ENCODE data around the gene IGSF1. TPM values are rescaled to one million over a fixed set of nuclear protein-coding genes. Genes with fewer than 3 reads are reported as not detected.

IGSF1 gene
- total RNA-seq, 1 donor from 2014 or later = 3.1 TPM

- no peaks in the 10 kb centered on the region for H3K27me3 Mint-ChIP-seq (ENCODE audit: unreplicated experiment)
- no peak for TF ChIP-seq CTCF (IDR thresholded peaks at IDR 0.05)
- H3K36me3 Mint-ChIP-seq (ENCODE audit: unreplicated experiment) = no peaks in the 10 kb centered on the region
- H3K9me3 Mint-ChIP-seq (ENCODE audit: unreplicated experiment) = peaks cover 5% of the 10 kb centered on the region
- no peak overlapping the region for H3K27ac Mint-ChIP-seq (ENCODE audit: unreplicated experiment)
- DNase-seq (ENCODE audit: extremely low spot score, unreplicated experiment) = no peak
- no peak overlapping the region for H3K4me3 Mint-ChIP-seq (ENCODE audit: unreplicated experiment)
- H3K4me1 Mint-ChIP-seq (ENCODE audit: unreplicated experiment) = no peaks in the 10 kb centered on the region
Measured at GRCh38 chrX:131322651-131323050, 33.5 kb upstream of the IGSF1 start.

- Mint-ChIP-seq H3K27ac (ENCODE audit: unreplicated experiment) (no peak overlapping the region), H3K4me3 (ENCODE audit: unreplicated experiment) (no peak overlapping the region), H3K36me3 (ENCODE audit: unreplicated experiment) (peaks cover 2% of the 10 kb centered on the region), H3K9me3 (ENCODE audit: unreplicated experiment) (no peaks in the 10 kb centered on the region), H3K27me3 (ENCODE audit: unreplicated experiment) (no peaks in the 10 kb centered on the region), H3K4me1 (ENCODE audit: unreplicated experiment) (peaks cover 5% of the 10 kb centered on the region)
- TF ChIP-seq CTCF (IDR thresholded peaks at IDR 0.05) = no peak
- no peak for DNase-seq (ENCODE audit: extremely low spot score, unreplicated experiment)
Measured at GRCh38 chrX:131317326-131317725, 28.2 kb upstream of the IGSF1 start.

- no peak overlapping the region for H3K27ac Mint-ChIP-seq (ENCODE audit: unreplicated experiment)
- DNase-seq (ENCODE audit: extremely low spot score, unreplicated experiment) = no peak
- peaks cover 2% of the 10 kb centered on the region for H3K36me3 Mint-ChIP-seq (ENCODE audit: unreplicated experiment)
- no peak overlapping the region for H3K4me3 Mint-ChIP-seq (ENCODE audit: unreplicated experiment)
- no peaks in the 10 kb centered on the region for H3K9me3 Mint-ChIP-seq (ENCODE audit: unreplicated experiment)
- no peaks in the 10 kb centered on the region for H3K27me3 Mint-ChIP-seq (ENCODE audit: unreplicated experiment)
- no peak for TF ChIP-seq CTCF (IDR thresholded peaks at IDR 0.05)
- H3K4me1 Mint-ChIP-seq (ENCODE audit: unreplicated experiment) = peaks cover 5% of the 10 kb centered on the region
Measured at GRCh38 chrX:131316260-131316659, 27.2 kb upstream of the IGSF1 start.

- Mint-ChIP-seq H3K4me3 (ENCODE audit: unreplicated experiment) (no peak overlapping the region), H3K27ac (ENCODE audit: unreplicated experiment) (no peak overlapping the region), H3K27me3 (ENCODE audit: unreplicated experiment) (no peaks in the 10 kb centered on the region), H3K4me1 (ENCODE audit: unreplicated experiment) (peaks cover 11% of the 10 kb centered on the region), H3K36me3 (ENCODE audit: unreplicated experiment) (peaks cover 2% of the 10 kb centered on the region), H3K9me3 (ENCODE audit: unreplicated experiment) (no peaks in the 10 kb centered on the region)
- DNase-seq (ENCODE audit: extremely low spot score, unreplicated experiment) = no peak
- TF ChIP-seq CTCF (IDR thresholded peaks at IDR 0.05) = no peak
Measured at GRCh38 chrX:131308980-131309379, 19.9 kb upstream of the IGSF1 start.

GRCh38 chrX:131306601-131307000 is 17.5 kb upstream of the IGSF1 start:
- no peaks in the 10 kb centered on the region for H3K9me3 Mint-ChIP-seq (ENCODE audit: unreplicated experiment)
- no peak for TF ChIP-seq CTCF (IDR thresholded peaks at IDR 0.05)
- no peak for DNase-seq (ENCODE audit: extremely low spot score, unreplicated experiment)
- H3K36me3 Mint-ChIP-seq (ENCODE audit: unreplicated experiment) = no peaks in the 10 kb centered on the region
- H3K4me3 Mint-ChIP-seq (ENCODE audit: unreplicated experiment) = no peak overlapping the region
- no peak overlapping the region for H3K27ac Mint-ChIP-seq (ENCODE audit: unreplicated experiment)
- no peaks in the 10 kb centered on the region for H3K27me3 Mint-ChIP-seq (ENCODE audit: unreplicated experiment)
- H3K4me1 Mint-ChIP-seq (ENCODE audit: unreplicated experiment) = peaks cover 11% of the 10 kb centered on the region

Measured in osteocyte (in vitro differentiated cells).